Activated CD4-positive, CD25-positive, alpha-beta regulatory T cell treated with anti-CD3 and anti-CD28 coated beads, Interleukin-2, amount 50 U/mL, for 24 hours (primary cell): ENCODE results near the gene CCDC192.

Source experiments
- ATAC-seq, 2 donors: fragments of 150-1000 bp; cut with Tn5 transposase; one replicate each; pipeline ENCODE4 v1.10.0; 2021; ENCODE audit warnings: mild to moderate bottlenecking in 1 of 2, moderate library complexity in 1 of 2

The CCDC192 gene

GRCh38 chr5:127961006-127961762, 258.0 kb downstream of the CCDC192 start:
- ATAC-seq: no peak

- ATAC-seq: no peak
Measured at GRCh38 chr5:127961763-127962145, 258.6 kb downstream of the CCDC192 start.

GRCh38 chr5:127962491-127962890, 259.3 kb downstream of the CCDC192 start:
- no peak for ATAC-seq

GRCh38 chr5:127963233-127963632, 260.0 kb downstream of the CCDC192 start:
- ATAC-seq: no peak

- ATAC-seq: no peak
Measured at GRCh38 chr5:127963931-127964330, 260.7 kb downstream of the CCDC192 start.

GRCh38 chr5:127967323-127967982, 264.3 kb downstream of the CCDC192 start:
- no peak for ATAC-seq

GRCh38 chr5:127967983-127968592, 264.9 kb downstream of the CCDC192 start:
- no peak for ATAC-seq

GRCh38 chr5:127969002-127969401, 265.8 kb downstream of the CCDC192 start:
- ATAC-seq: no peak

- ATAC-seq: no peak
Measured at GRCh38 chr5:127969651-127970050, 266.5 kb downstream of the CCDC192 start.

GRCh38 chr5:127970081-127970480, 266.9 kb downstream of the CCDC192 start:
- no peak for ATAC-seq

GRCh38 chr5:127970854-127971425, 267.7 kb downstream of the CCDC192 start:
- ATAC-seq: no peak

GRCh38 chr5:127975961-127976360, 272.8 kb downstream of the CCDC192 start:
- ATAC-seq: no peak

- ATAC-seq: no peak
Measured at GRCh38 chr5:127976525-127976924, 273.3 kb downstream of the CCDC192 start.

- no peak for ATAC-seq
Measured at GRCh38 chr5:127976991-127977717, 274.0 kb downstream of the CCDC192 start.

GRCh38 chr5:127978738-127979300, 275.6 kb downstream of the CCDC192 start:
- no peak for ATAC-seq

- no peak for ATAC-seq
Measured at GRCh38 chr5:127979475-127979874, 276.3 kb downstream of the CCDC192 start.

- no peak for ATAC-seq
Measured at GRCh38 chr5:127980843-127981242, 277.7 kb downstream of the CCDC192 start.

- ATAC-seq: no peak
Measured at GRCh38 chr5:127981498-127981897, 278.3 kb downstream of the CCDC192 start.

GRCh38 chr5:127985811-127986325, 282.7 kb downstream of the CCDC192 start:
- no peak for ATAC-seq

GRCh38 chr5:127987354-127988145, 284.4 kb downstream of the CCDC192 start:
- no peak for ATAC-seq

- ATAC-seq: no peak
Measured at GRCh38 chr5:127988146-127988760, 285.1 kb downstream of the CCDC192 start.
